Measurements from ENCODE around the gene LTBP1. TPM values are rescaled to one million over a fixed set of nuclear protein-coding genes. Genes with fewer than 3 reads are reported as not detected.
A peak's percentile ranks its signal among the peaks of the same experiment; 100 is the strongest.

LTBP1 gene
- total RNA-seq, 2 experiments from 2014 or later = 0.10 to 0.14 TPM

- no peak overlapping the region for H3K27ac Mint-ChIP-seq
- CTCF ChIA-PET = no interaction called here
- H3K4me3 Mint-ChIP-seq = no peak overlapping the region
- H3K36me3 Mint-ChIP-seq (ENCODE audit: low read depth) = no peaks in the 10 kb centered on the region
- intact Hi-C loops (cut with micrococcal nuclease) = no loop called here
- H3K27me3 Mint-ChIP-seq (ENCODE audit: low read depth) = peaks cover 7% of the 10 kb centered on the region
- no peak for DNase-seq
- no peaks in the 10 kb centered on the region for H3K4me1 Mint-ChIP-seq (ENCODE audit: low read depth)
- H3K9me3 Mint-ChIP-seq = no peaks in the 10 kb centered on the region
Observed at GRCh38 chr2:33204945-33205344, 258.2 kb downstream of the LTBP1 start.

GRCh38 chr2:33205693-33206434 lies 259.1 kb downstream of the LTBP1 start:
- Mint-ChIP-seq H3K4me1 (ENCODE audit: low read depth) (no peaks in the 10 kb centered on the region), H3K9me3 (no peaks in the 10 kb centered on the region), H3K27ac (no peak overlapping the region), H3K27me3 (ENCODE audit: low read depth) (peaks cover 7% of the 10 kb centered on the region), H3K4me3 (no peak overlapping the region), H3K36me3 (ENCODE audit: low read depth) (no peaks in the 10 kb centered on the region)
- intact Hi-C loops (cut with micrococcal nuclease) = no loop called here
- DNase-seq = no peak
- CTCF ChIA-PET = no interaction called here

DNA sequence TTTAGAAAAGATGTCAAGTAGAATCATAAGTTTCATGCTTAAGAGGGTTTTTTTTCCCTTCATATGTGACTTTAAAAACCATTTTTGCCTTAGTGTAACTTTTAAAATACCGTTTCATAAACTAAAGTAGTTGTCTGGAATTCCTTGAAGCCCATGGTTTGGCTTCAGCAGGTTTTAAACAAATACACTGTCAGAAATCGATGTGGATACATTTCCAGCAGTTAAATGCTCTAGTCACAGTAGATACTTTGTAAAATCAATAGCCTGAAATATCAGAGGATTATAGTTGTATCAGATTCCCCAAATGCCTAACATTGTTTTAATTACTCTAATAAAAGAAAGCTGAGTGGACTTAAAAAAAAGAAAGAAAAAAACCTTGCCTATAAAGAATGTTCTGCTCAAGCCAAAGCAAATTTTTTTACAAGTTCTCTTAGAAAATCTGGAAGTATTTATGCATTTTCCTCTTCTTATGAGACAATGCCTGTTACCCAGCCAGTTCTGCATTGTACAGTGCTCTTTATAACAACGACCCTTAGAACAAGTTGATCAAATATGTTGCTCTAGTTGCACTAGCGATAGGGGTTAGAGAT lies 260.5 kb downstream of the LTBP1 start:
- intact Hi-C loops (cut with micrococcal nuclease) = no loop called here
- Mint-ChIP-seq H3K27ac (no peak overlapping the region), H3K36me3 (ENCODE audit: low read depth) (no peaks in the 10 kb centered on the region), H3K4me1 (ENCODE audit: low read depth) (no peaks in the 10 kb centered on the region), H3K27me3 (ENCODE audit: low read depth) (peaks cover 7% of the 10 kb centered on the region), H3K4me3 (no peak overlapping the region), H3K9me3 (no peaks in the 10 kb centered on the region)
- DNase-seq = no peak
- CTCF ChIA-PET = interaction anchor here (0.6 to 0.9 kb wide), 2 partner anchors 189 to 376 kb away, joined by 3 read pairs; no protein-coding TSS in a partner anchor

DNA sequence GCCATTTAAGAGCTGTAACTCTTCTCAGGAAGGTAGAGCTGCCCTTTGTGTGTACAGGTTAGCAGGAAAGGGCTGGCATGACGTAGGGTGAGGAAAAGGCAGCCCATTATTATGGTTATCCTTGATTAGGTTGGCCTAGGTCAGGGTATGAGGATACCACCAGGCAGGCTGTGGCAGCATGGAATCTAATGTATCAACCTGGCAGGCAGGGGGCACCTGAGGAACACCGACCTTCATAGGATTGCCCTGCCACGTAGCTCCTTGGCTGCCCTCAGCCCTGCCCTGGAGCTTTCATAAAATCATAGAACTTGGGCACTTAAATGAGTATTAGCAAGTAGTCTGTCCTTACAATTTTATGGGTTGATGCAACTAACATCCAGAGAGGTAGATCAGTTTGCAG lies 261.6 kb downstream of the LTBP1 start:
- CTCF ChIA-PET = interaction anchor here (0.6 to 1.9 kb wide), 4 partner anchors 161 to 375 kb away, joined by 3 to 6 read pairs (median 3); no protein-coding TSS in a partner anchor

GRCh38 chr2:33209976-33210375 lies 263.2 kb downstream of the LTBP1 start:
- Mint-ChIP-seq H3K36me3 (ENCODE audit: low read depth) (no peaks in the 10 kb centered on the region), H3K27ac (no peak overlapping the region), H3K9me3 (no peaks in the 10 kb centered on the region), H3K4me3 (no peak overlapping the region), H3K27me3 (ENCODE audit: low read depth) (peaks cover 4% of the 10 kb centered on the region), H3K4me1 (ENCODE audit: low read depth) (no peaks in the 10 kb centered on the region)
- CTCF ChIA-PET = no interaction called here
- no peak for DNase-seq
- intact Hi-C loops (cut with micrococcal nuclease) = loop anchor here (10.0 kb wide), 1 partner anchor 375 kb away; no protein-coding TSS in a partner anchor

More for the DNA sequence above, 261.6 kb downstream of the LTBP1 start:
- Mint-ChIP-seq H3K36me3 (ENCODE audit: low read depth) (no peaks in the 10 kb centered on the region), H3K4me1 (ENCODE audit: low read depth) (no peaks in the 10 kb centered on the region), H3K27ac (no peak overlapping the region), H3K9me3 (no peaks in the 10 kb centered on the region), H3K4me3 (no peak overlapping the region), H3K27me3 (ENCODE audit: low read depth) (peaks cover 4% of the 10 kb centered on the region)
- peak; percentile 9 for DNase-seq
- intact Hi-C loops (cut with micrococcal nuclease) = loop anchor here (1.0 kb wide), 1 partner anchor 165 kb away; no protein-coding TSS in a partner anchor

GRCh38 chr2:33210626-33211025 lies 263.9 kb downstream of the LTBP1 start:
- CTCF ChIA-PET = no interaction called here
- DNase-seq = no peak
- peaks cover 4% of the 10 kb centered on the region for H3K27me3 Mint-ChIP-seq (ENCODE audit: low read depth)
- no peaks in the 10 kb centered on the region for H3K4me1 Mint-ChIP-seq (ENCODE audit: low read depth)
- no peak overlapping the region for H3K27ac Mint-ChIP-seq
- H3K4me3 Mint-ChIP-seq = no peak overlapping the region
- intact Hi-C loops (cut with micrococcal nuclease) = loop anchor here (10.0 kb wide), 1 partner anchor 374 kb away; no protein-coding TSS in a partner anchor
- H3K9me3 Mint-ChIP-seq = no peaks in the 10 kb centered on the region
- H3K36me3 Mint-ChIP-seq (ENCODE audit: low read depth) = no peaks in the 10 kb centered on the region

GRCh38 chr2:33212151-33212550 lies 265.4 kb downstream of the LTBP1 start:
- no peaks in the 10 kb centered on the region for H3K36me3 Mint-ChIP-seq (ENCODE audit: low read depth)
- H3K9me3 Mint-ChIP-seq = no peaks in the 10 kb centered on the region
- no peak overlapping the region for H3K27ac Mint-ChIP-seq

DNA sequence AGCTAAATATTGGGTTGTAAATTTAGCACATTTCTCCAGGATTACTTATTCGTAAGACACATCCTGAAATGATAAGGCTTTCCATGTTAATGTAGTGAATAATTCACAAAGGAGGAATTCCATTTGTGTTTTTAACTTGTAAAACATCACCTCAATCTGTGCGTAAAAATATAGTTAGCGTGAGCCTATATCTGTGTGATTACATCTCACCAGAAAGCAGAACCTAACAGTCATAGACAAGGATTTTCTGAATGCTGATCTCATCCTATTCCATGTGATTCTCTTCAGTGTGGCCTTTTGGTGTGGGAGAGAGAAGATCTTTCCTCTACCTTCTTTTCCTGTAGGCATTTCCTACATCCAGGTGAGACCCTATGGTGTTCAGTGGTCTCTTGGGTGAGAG lies 266.5 kb downstream of the LTBP1 start:
- DNase-seq = no peak
- Mint-ChIP-seq H3K27ac (no peak overlapping the region), H3K9me3 (no peaks in the 10 kb centered on the region), H3K36me3 (ENCODE audit: low read depth) (no peaks in the 10 kb centered on the region), H3K4me1 (ENCODE audit: low read depth) (no peaks in the 10 kb centered on the region), H3K27me3 (ENCODE audit: low read depth) (peaks cover 3% of the 10 kb centered on the region), H3K4me3 (no peak overlapping the region)
- CTCF ChIA-PET = no interaction called here
- intact Hi-C loops (cut with micrococcal nuclease) = loop anchor here (10.0 kb wide), 1 partner anchor 372 kb away; no protein-coding TSS in a partner anchor

More at GRCh38 chr2:33212151-33212550, 265.4 kb downstream of the LTBP1 start:
- Mint-ChIP-seq H3K4me1 (ENCODE audit: low read depth) (no peaks in the 10 kb centered on the region), H3K4me3 (no peak overlapping the region), H3K27me3 (ENCODE audit: low read depth) (peaks cover 3% of the 10 kb centered on the region)
- intact Hi-C loops (cut with micrococcal nuclease) = loop anchor here (10.0 kb wide), 1 partner anchor 373 kb away; no protein-coding TSS in a partner anchor
- no peak for DNase-seq
- CTCF ChIA-PET = interaction anchor here (0.6 kb wide), 1 partner anchor 450 kb away, joined by 3 read pairs; no protein-coding TSS in a partner anchor

DNA sequence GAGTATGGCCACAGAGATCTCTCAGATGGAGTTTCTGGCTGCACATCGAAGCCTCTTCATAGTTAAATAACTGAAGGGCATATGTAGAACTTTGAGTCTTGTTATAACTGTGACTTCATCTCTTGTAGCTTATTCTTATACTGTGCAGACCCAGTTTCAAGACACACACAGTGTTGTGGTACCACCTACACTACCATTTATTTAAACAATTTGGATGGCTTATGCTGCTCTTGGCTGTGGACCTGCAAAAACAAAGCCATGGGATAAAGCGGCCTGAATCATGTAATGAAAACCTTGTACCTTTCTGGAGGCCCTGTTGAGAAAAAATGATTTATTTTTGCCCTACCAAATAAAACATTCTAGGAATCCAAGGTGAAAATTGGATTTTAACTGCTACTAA lies 266.9 kb downstream of the LTBP1 start:
- CTCF ChIA-PET = no interaction called here

GRCh38 chr2:33214436-33214835 lies 267.7 kb downstream of the LTBP1 start:
- H3K27me3 Mint-ChIP-seq (ENCODE audit: low read depth) = peaks cover under 1% of the 10 kb centered on the region
- DNase-seq = no peak
- H3K4me3 Mint-ChIP-seq = no peak overlapping the region
- H3K4me1 Mint-ChIP-seq (ENCODE audit: low read depth) = no peaks in the 10 kb centered on the region
- CTCF ChIA-PET = no interaction called here
- H3K36me3 Mint-ChIP-seq (ENCODE audit: low read depth) = no peaks in the 10 kb centered on the region
- intact Hi-C loops (cut with micrococcal nuclease) = loop anchor here (10.0 kb wide), 1 partner anchor 370 kb away; no protein-coding TSS in a partner anchor
- no peak overlapping the region for H3K27ac Mint-ChIP-seq
- no peaks in the 10 kb centered on the region for H3K9me3 Mint-ChIP-seq

More for the DNA sequence above, 266.9 kb downstream of the LTBP1 start:
- no peak overlapping the region for H3K4me3 Mint-ChIP-seq
- H3K4me1 Mint-ChIP-seq (ENCODE audit: low read depth) = no peaks in the 10 kb centered on the region
- intact Hi-C loops (cut with micrococcal nuclease) = loop anchor here (10.0 kb wide), 1 partner anchor 371 kb away; no protein-coding TSS in a partner anchor
- no peaks in the 10 kb centered on the region for H3K9me3 Mint-ChIP-seq
- no peak overlapping the region for H3K27ac Mint-ChIP-seq
- H3K27me3 Mint-ChIP-seq (ENCODE audit: low read depth) = no peaks in the 10 kb centered on the region
- H3K36me3 Mint-ChIP-seq (ENCODE audit: low read depth) = no peaks in the 10 kb centered on the region
- no peak for DNase-seq

- no peak overlapping the region for H3K4me3 Mint-ChIP-seq
- CTCF ChIA-PET = interaction anchor here (0.6 kb wide), 2 partner anchors 51 to 59 kb away, joined by 3 to 4 read pairs; no protein-coding TSS in a partner anchor
- intact Hi-C loops (cut with micrococcal nuclease) = loop anchor here (10.0 kb wide), 1 partner anchor 370 kb away; no protein-coding TSS in a partner anchor
- no peaks in the 10 kb centered on the region for H3K36me3 Mint-ChIP-seq (ENCODE audit: low read depth)
- DNase-seq = no peak
- no peaks in the 10 kb centered on the region for H3K4me1 Mint-ChIP-seq (ENCODE audit: low read depth)
- no peak overlapping the region for H3K27ac Mint-ChIP-seq
- no peaks in the 10 kb centered on the region for H3K9me3 Mint-ChIP-seq
- peaks cover 5% of the 10 kb centered on the region for H3K27me3 Mint-ChIP-seq (ENCODE audit: low read depth)
Observed at GRCh38 chr2:33214857-33215256, 268.1 kb downstream of the LTBP1 start.

- intact Hi-C loops (cut with micrococcal nuclease) = loop anchor here (10.0 kb wide), 1 partner anchor 370 kb away; no protein-coding TSS in a partner anchor
- Mint-ChIP-seq H3K4me3 (no peak overlapping the region), H3K4me1 (ENCODE audit: low read depth) (no peaks in the 10 kb centered on the region), H3K27ac (no peak overlapping the region), H3K36me3 (ENCODE audit: low read depth) (no peaks in the 10 kb centered on the region), H3K27me3 (ENCODE audit: low read depth) (peaks cover 5% of the 10 kb centered on the region), H3K9me3 (no peaks in the 10 kb centered on the region)
- no peak for DNase-seq
- CTCF ChIA-PET = interaction anchor here (0.6 kb wide), 2 partner anchors 52 to 60 kb away, joined by 3 to 4 read pairs; no protein-coding TSS in a partner anchor
Observed at GRCh38 chr2:33215299-33215698, 268.5 kb downstream of the LTBP1 start.

Measured in activated naive CD4-positive, alpha-beta T cell treated with anti-CD3 and anti-CD28 coated beads for 36 hours (primary cell).